ENCODE measurements around the gene SPON1.

DNA sequence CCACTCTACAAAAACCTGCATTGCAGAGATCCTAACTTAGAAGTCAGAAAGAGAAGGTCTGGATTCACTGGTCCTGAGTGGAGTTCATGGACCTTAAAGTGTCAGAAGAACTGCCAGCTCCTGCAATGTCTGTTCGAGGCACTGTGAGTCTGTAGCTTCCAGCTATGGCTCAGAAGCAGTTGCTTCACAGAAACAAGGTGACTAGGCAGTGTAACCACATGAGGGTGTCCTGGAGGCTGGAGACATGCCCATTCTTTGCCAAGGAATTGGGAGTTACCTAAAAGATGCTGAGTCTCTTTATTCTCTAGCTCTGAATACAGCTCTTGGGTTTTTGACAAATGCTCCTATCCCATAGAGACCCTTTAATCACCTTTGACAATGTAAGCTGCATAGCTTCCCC, 130.5 kb downstream of the SPON1 start:
- TF ChIP-seq POLR2AphosphoS5 (IDR thresholded peaks at IDR 0.05; ENCODE audit: low read depth) (no peak), CREB1 (CRISPR knock-in tag; IDR thresholded peaks at IDR 0.05; ENCODE audit: low read depth) (no peak), EZH2 (IDR thresholded peaks at IDR 0.05; ENCODE audit: low read depth, unreplicated experiment) (no peak), EZH2phosphoT487 (IDR thresholded peaks at IDR 0.05; ENCODE audit: unreplicated experiment) (no peak)
- TF ChIP-seq, protein P1, sequence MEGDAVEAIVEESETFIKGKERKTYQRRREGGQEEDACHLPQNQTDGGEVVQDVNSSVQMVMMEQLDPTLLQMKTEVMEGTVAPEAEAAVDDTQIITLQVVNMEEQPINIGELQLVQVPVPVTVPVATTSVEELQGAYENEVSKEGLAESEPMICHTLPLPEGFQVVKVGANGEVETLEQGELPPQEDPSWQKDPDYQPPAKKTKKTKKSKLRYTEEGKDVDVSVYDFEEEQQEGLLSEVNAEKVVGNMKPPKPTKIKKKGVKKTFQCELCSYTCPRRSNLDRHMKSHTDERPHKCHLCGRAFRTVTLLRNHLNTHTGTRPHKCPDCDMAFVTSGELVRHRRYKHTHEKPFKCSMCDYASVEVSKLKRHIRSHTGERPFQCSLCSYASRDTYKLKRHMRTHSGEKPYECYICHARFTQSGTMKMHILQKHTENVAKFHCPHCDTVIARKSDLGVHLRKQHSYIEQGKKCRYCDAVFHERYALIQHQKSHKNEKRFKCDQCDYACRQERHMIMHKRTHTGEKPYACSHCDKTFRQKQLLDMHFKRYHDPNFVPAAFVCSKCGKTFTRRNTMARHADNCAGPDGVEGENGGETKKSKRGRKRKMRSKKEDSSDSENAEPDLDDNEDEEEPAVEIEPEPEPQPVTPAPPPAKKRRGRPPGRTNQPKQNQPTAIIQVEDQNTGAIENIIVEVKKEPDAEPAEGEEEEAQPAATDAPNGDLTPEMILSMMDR (conservative IDR thresholded peaks at IDR 0.05; ENCODE audit: low read depth in 2 of 2) = no peak
- TF ChIP-seq, protein P2, sequence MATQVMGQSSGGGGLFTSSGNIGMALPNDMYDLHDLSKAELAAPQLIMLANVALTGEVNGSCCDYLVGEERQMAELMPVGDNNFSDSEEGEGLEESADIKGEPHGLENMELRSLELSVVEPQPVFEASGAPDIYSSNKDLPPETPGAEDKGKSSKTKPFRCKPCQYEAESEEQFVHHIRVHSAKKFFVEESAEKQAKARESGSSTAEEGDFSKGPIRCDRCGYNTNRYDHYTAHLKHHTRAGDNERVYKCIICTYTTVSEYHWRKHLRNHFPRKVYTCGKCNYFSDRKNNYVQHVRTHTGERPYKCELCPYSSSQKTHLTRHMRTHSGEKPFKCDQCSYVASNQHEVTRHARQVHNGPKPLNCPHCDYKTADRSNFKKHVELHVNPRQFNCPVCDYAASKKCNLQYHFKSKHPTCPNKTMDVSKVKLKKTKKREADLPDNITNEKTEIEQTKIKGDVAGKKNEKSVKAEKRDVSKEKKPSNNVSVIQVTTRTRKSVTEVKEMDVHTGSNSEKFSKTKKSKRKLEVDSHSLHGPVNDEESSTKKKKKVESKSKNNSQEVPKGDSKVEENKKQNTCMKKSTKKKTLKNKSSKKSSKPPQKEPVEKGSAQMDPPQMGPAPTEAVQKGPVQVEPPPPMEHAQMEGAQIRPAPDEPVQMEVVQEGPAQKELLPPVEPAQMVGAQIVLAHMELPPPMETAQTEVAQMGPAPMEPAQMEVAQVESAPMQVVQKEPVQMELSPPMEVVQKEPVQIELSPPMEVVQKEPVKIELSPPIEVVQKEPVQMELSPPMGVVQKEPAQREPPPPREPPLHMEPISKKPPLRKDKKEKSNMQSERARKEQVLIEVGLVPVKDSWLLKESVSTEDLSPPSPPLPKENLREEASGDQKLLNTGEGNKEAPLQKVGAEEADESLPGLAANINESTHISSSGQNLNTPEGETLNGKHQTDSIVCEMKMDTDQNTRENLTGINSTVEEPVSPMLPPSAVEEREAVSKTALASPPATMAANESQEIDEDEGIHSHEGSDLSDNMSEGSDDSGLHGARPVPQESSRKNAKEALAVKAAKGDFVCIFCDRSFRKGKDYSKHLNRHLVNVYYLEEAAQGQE (IDR thresholded peaks at IDR 0.05; ENCODE audit: unreplicated experiment) = no peak
